Adipocyte (in vitro differentiated cells): ENCODE results near the gene OR8J3.

Experiments used
- DNase-seq: peaks from one replicate; pipeline ENCODE4 v3.0.0-alpha.2; 2015; ENCODE audit warnings: low read depth
- H3K27me3 ChIP-seq: replicated peaks from 2 replicates; pipeline ENCODE4 v1.7.0; 2013; ENCODE audit warnings: mild to moderate bottlenecking, low read length, moderate library complexity; ENCODE audit not compliant: control insufficient read depth, insufficient read depth
- H3K36me3 ChIP-seq: 2 replicates; pipeline ENCODE4 v1.7.0; 2013; ENCODE audit warnings: low read length, mild to moderate bottlenecking, moderate library complexity; ENCODE audit not compliant: control insufficient read depth, insufficient read depth, severe bottlenecking
- H3K4me1 ChIP-seq: 2 replicates; pipeline ENCODE4 v1.7.0; 2013; ENCODE audit warnings: mild to moderate bottlenecking, low read length, moderate library complexity; ENCODE audit not compliant: control insufficient read depth, insufficient read depth
- H3K4me3 ChIP-seq: 2 replicates; pipeline ENCODE4 v1.7.0; 2013; ENCODE audit warnings: mild to moderate bottlenecking, low read length, moderate library complexity
- H3K9ac ChIP-seq: 2 replicates; pipeline ENCODE4 v1.7.0; 2013; ENCODE audit warnings: mild to moderate bottlenecking, low read length, moderate library complexity
- H3K9me3 ChIP-seq: 2 replicates; pipeline ENCODE4 v1.7.0; 2013; ENCODE audit warnings: mild to moderate bottlenecking, low read length, moderate library complexity; ENCODE audit not compliant: control insufficient read depth

The OR8J3 gene

DNA sequence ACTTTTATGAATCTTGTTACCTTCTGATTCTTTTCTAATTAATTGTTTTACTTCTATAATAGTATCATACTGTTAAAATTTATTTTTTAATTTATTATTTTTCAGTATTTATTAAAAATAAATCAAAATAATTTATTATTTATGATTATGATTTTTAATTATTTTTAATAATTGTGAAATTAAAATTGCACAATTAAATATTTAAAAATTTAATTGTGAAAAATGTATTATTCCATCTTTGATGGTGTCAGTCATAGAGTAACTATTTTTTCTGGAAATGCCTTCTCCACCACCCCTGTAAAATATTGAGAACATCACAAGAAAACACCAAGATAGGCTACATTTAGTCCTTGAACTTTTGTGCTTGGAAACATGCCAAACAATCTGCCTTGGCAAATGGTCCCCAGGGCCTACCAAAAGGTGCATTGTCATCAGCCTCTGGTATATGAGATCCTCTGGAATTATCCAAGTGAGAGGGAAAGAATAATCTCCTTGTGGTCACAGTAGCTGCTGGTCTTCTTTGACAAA is 36.7 kb downstream of the OR8J3 start, which contains the start of gene OR8H2:
Gene OR8H2 (plus strand): TSS at position 478 of the 528 bp plus-strand sequence. CDS start 1,356 bp downstream, outside the sequence.
- DNase-seq = no peak
- no peaks in the 10 kb centered on the region for H3K9me3 ChIP-seq
- no peaks in the 10 kb centered on the region for H3K36me3 ChIP-seq
- no peaks in the 10 kb centered on the region for H3K4me1 ChIP-seq
- no peaks in the 10 kb centered on the region for H3K27me3 ChIP-seq
- H3K4me3 ChIP-seq = no peak within 1 kb of the TSS
- no peak within 1 kb of the TSS for H3K9ac ChIP-seq

DNA sequence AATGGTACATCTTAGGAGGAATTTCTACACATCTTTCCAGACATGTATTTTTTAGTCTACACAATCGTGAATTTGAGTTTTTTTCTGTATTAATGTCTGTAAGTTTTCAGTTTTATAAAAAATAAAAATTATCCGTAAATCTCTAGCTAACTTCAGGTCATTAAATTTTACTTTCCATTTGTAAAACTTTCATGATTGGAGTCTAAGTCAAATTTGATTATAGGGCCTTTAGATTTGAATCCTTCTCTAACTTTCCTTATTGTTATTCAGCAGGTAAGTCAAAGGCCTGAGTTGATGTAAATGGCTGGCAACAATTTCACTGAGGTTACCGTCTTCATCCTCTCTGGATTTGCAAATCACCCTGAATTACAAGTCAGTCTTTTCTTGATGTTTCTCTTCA is 47.0 kb downstream of the OR8J3 start, which contains the start of gene OR8I2:
Gene OR8I2 (plus strand): TSS at position 301 of the 400 bp plus-strand sequence. CDS start 0 bp downstream, at position 301.
- no peak for DNase-seq
- Histone ChIP-seq H3K9ac (no peak within 1 kb of the TSS), H3K9me3 (no peaks in the 10 kb centered on the region), H3K4me3 (no peak within 1 kb of the TSS), H3K36me3 (no peaks in the 10 kb centered on the region), H3K27me3 (no peaks in the 10 kb centered on the region), H3K4me1 (no peaks in the 10 kb centered on the region)

DNA sequence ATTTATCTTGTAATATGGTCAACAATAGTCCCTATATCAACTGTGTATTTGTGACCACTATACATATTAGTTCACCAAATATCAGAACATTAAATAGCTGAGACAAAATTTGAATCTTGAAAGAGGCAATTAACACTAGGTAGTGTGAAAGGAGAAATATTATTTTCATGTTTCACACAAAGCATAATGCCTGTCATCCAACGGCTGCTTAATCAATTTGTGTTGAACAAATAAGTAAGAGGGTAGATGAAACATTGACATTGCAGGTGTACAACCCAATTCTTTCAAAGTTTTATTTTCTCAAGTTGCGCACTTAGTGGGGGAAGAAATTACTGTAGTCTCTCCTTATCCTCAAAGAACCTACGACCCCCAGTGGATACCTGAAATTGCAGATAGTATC is 50.3 kb downstream of the OR8J3 start:
- H3K9me3 ChIP-seq = no peaks in the 10 kb centered on the region
- DNase-seq = no peak
- H3K9ac ChIP-seq = no peak overlapping the region
- no peaks in the 10 kb centered on the region for H3K4me1 ChIP-seq
- no peaks in the 10 kb centered on the region for H3K36me3 ChIP-seq
- H3K4me3 ChIP-seq = no peak overlapping the region
- no peaks in the 10 kb centered on the region for H3K27me3 ChIP-seq
